ENCODE results near the gene ENTHD1. TPM values are rescaled to one million over a fixed set of nuclear protein-coding genes. Genes with fewer than 3 reads are reported as not detected.
"Not testable (repeated sequence)": the region's sequence is repeated elsewhere in the genome, so short reads cannot be mapped to it uniquely, and the experiment has no call there.

Gene ENTHD1
- total RNA-seq, 2 donors from 2014 or later, result not detected

DNA sequence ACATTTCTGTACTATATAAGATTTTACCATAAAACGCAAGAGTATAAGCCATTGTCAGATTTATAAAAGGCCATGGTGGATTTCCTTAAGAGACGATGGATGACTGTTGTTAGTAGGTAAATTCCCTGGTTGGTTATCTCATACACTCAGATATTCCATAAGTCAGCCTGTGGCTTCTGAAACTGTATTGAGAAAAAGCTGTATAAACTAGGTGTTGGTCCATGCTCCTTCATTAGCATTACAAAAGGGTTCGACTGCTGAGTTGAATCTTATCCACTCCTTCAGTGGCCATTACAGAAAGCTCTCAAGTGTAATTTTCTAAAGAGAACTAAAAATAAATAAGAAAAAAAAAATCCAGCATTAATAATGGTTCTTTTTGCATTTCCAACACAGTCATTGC is 12.6 kb upstream of the ENTHD1 start:
- no peak for TF ChIP-seq CTCF (IDR thresholded peaks at IDR 0.05)
- no peaks in the 10 kb centered on the region for H3K4me1 ChIP-seq
- H3K27me3 ChIP-seq, result peaks cover 4% of the 10 kb centered on the region
- no peak for DNase-seq
- H3K4me3 ChIP-seq, result no peak overlapping the region
- H3K27ac ChIP-seq, result no peak overlapping the region
- H3K36me3 ChIP-seq, result no peaks in the 10 kb centered on the region
- no peak overlapping the region for H3K9ac ChIP-seq (ENCODE audit: low read depth in 2 of 2, low read length in 2 of 2)
- no peaks in the 10 kb centered on the region for H3K9me3 ChIP-seq
- intact Hi-C loops (cut with DNase I), result no loop called here

DNA sequence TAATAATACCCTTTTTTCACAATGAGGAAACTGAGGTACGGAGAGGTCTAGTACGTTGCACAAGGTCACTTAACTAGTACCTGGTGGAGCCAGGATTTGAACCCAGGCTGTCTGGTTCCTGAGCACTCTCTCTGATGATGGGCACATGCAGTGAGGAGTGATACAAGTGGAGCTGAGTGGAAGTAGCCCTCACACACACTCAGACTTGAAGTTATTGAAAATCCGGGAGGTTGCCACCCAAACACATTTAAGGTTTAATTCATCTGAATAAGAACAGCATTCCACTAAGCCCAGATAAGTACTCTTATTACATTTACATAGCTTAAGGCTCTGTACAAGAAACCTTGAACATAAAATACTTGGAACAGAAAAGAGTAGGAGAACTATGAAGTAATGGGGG is 12.1 kb upstream of the ENTHD1 start:
- H3K9ac ChIP-seq (ENCODE audit: low read depth in 2 of 2, low read length in 2 of 2), result no peak overlapping the region
- no peak for DNase-seq
- no peak for TF ChIP-seq CTCF (IDR thresholded peaks at IDR 0.05)
- no peaks in the 10 kb centered on the region for H3K4me1 ChIP-seq
- H3K4me3 ChIP-seq, result no peak overlapping the region
- intact Hi-C loops (cut with DNase I), result no loop called here
- no peak overlapping the region for H3K27ac ChIP-seq
- H3K27me3 ChIP-seq, result peaks cover 4% of the 10 kb centered on the region
- no peaks in the 10 kb centered on the region for H3K9me3 ChIP-seq
- no peaks in the 10 kb centered on the region for H3K36me3 ChIP-seq

GRCh38 chr22:39904862-39905261 is 11.3 kb upstream of the ENTHD1 start:
- no peaks in the 10 kb centered on the region for H3K9me3 ChIP-seq
- H3K4me1 ChIP-seq, result no peaks in the 10 kb centered on the region
- H3K27me3 ChIP-seq, result no peaks in the 10 kb centered on the region
- no peak overlapping the region for H3K9ac ChIP-seq (ENCODE audit: low read depth in 2 of 2, low read length in 2 of 2)
- no peaks in the 10 kb centered on the region for H3K36me3 ChIP-seq
- no peak overlapping the region for H3K27ac ChIP-seq
- no peak for TF ChIP-seq CTCF (IDR thresholded peaks at IDR 0.05)
- intact Hi-C loops (cut with DNase I), result no loop called here
- H3K4me3 ChIP-seq, result peak overlapping the region; percentile 1
- no peak for DNase-seq

DNA sequence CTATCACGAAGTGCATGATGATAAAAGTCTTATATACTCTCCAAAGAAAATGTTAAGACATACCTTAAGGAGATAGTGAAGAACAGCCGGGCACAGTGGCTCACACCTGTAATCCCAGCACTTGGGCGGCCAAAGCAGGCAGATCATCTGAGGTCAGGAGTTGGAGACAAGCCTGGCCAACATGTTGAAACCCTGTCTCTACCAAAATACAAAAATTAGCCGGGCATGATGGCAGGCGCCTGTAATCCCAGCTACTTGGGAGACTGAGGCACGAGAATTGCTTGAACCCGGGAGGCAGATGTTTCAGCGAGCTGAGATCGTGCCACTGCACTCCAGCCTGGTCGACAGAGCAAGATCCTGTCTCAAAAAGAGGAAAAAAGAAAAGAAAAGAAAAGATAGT is 10.5 kb upstream of the ENTHD1 start:
- intact Hi-C loops (cut with DNase I); H3K9ac ChIP-seq (ENCODE audit: low read depth in 2 of 2, low read length in 2 of 2); H3K27me3 ChIP-seq; H3K27ac ChIP-seq; H3K9me3 ChIP-seq; H3K36me3 ChIP-seq; H3K4me1 ChIP-seq; H3K4me3 ChIP-seq; DNase-seq: not testable (repeated sequence)

DNA sequence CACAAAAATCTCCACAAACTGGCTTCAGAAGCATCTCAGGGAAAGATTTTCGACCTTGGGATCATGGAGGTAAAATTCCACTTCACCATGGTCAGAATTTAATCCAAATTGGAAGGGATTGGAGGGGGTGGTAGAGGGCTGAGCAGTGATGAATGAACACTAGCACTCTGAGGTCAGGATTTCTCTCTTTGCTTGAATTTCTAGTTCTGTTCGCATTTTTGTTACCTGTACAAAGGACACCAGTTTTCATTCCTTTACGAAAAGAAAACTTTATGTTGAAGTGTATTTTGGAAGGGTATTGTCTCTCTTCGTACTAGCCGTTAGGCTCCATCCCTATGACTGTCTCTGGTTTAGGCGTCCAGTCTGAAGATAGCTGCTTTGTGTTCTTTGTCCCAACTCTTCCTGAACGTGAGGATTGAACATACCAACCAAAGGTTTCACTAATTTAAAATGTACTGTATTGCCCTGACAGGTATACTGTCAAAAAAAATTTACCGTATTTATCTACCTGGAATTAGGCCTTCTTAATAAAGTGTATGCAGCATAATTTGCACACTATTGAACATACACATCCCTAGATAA is 8.1 kb upstream of the ENTHD1 start:
- Histone ChIP-seq H3K36me3 (no peaks in the 10 kb centered on the region), H3K9me3 (no peaks in the 10 kb centered on the region), H3K27ac (no peak overlapping the region), H3K4me1 (no peaks in the 10 kb centered on the region), H3K4me3 (no peak overlapping the region), H3K27me3 (no peaks in the 10 kb centered on the region), H3K9ac (ENCODE audit: low read depth in 2 of 2, low read length in 2 of 2) (no peak overlapping the region)
- TF ChIP-seq CTCF (IDR thresholded peaks at IDR 0.05), result no peak
- intact Hi-C loops (cut with DNase I), result no loop called here
- DNase-seq, result no peak

DNA sequence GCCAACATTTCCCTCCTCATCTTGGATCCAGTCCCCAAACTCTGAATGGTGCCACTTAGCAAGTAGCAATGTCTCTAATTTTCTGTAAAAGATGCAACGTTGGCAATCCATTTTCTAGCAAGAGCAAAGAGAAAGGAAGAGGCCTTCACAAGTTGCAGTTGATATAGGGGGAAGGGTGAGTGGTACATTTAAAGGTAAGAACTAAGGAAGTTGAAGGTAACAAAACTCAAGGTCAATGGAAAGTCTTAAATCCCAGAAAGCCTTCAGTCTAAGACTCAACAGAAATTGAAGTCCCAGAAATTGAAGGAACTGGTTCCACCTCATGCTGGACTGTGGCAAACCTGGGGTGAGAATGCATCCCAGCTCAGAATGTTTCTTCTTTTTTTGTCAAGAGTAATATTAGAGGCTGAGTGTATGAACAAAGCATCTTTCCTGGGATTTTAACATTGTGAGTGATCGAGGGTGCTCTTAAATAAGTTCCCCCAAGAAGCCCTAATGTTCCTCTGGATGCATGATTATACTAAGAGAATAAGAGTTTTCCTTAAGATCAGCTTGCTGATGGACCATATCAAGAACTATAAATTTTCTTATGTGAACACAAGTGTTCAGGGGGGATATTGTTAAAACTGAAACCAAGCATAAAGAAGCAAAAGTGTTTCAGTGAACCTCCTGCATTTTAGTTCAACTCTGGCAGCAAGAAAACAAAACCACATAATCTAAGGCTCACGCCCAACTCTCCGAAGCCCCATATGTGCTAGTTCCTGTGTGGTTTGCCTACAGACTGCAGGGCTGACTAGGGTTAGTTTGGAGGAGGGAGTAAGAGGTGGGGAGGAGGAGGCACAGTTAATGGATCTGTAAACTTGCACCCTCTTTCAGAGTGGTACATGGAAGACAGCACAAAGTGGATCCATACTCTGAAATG is 7.0 kb upstream of the ENTHD1 start, which contains the start of gene GRAP2:
TSS of gene GRAP2 (plus strand) at position 779 of the 922 bp plus-strand sequence. CDS start 46,023 bp downstream, outside the sequence.
- Histone ChIP-seq H3K36me3 (no peaks in the 10 kb centered on the region), H3K27me3 (no peaks in the 10 kb centered on the region), H3K4me3 (no peak within 1 kb of the TSS), H3K4me1 (no peaks in the 10 kb centered on the region), H3K27ac (no peak within 1 kb of the TSS), H3K9ac (ENCODE audit: low read depth in 2 of 2, low read length in 2 of 2) (no peak within 1 kb of the TSS), H3K9me3 (no peaks in the 10 kb centered on the region)
- DNase-seq, result no peak
- intact Hi-C loops (cut with DNase I), result no loop called here
- no peak for TF ChIP-seq CTCF (IDR thresholded peaks at IDR 0.05)

Data from colonic mucosa (tissue), 4 donors.